ENCODE results near the gene LMAN1L.

DNA sequence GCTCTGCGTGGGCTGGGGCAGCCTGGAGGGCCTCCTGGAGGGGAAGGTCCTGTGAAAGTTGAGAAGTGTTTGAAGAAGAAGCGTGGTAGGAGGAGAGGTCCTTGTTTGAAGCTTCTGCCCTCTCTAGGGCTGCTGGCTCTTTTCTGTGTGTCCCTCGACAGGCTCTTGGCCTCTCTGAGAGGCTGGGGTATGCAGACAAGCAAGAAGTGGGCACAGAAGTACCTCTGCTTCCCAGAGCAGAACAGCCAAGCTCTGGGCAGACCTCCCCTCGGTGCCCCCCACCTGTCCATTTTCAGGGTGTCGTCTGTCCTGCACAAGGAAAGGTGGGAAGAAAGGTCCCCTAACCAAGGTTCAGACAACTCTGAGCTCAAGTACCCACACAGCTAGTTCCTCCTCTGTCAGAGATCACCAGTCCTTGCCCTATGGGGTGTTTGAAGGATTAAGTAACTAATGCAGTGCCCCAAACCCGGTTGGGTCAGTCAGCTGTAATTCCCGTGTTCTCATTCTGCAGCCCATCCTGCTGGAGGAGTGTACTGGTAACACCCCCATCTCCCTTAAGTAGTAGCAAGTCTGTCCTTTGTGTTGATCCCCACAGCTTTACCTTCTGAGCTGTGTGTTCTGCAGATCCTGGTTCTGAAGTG, 24.5 kb upstream of the LMAN1L start:
- TF ChIP-seq, protein P1, sequence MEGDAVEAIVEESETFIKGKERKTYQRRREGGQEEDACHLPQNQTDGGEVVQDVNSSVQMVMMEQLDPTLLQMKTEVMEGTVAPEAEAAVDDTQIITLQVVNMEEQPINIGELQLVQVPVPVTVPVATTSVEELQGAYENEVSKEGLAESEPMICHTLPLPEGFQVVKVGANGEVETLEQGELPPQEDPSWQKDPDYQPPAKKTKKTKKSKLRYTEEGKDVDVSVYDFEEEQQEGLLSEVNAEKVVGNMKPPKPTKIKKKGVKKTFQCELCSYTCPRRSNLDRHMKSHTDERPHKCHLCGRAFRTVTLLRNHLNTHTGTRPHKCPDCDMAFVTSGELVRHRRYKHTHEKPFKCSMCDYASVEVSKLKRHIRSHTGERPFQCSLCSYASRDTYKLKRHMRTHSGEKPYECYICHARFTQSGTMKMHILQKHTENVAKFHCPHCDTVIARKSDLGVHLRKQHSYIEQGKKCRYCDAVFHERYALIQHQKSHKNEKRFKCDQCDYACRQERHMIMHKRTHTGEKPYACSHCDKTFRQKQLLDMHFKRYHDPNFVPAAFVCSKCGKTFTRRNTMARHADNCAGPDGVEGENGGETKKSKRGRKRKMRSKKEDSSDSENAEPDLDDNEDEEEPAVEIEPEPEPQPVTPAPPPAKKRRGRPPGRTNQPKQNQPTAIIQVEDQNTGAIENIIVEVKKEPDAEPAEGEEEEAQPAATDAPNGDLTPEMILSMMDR (IDR thresholded peaks at IDR 0.05; ENCODE audit: poor library complexity): no peak
- no peak for TF ChIP-seq EZH2 (IDR thresholded peaks at IDR 0.05; ENCODE audit: borderline replicate concordance)
